Astrocyte of the spinal cord (primary cell): ENCODE data around the gene SLC35A4.

Source experiments
- DNase-seq: peaks from one replicate; pipeline ENCODE4 v3.0.0; 2011; ENCODE audit warnings: low read depth, low spot score
- H3K4me3 ChIP-seq: 2 replicates; pipeline ENCODE4 v1.5.1; 2011; ENCODE audit warnings: low read depth, mild to moderate bottlenecking, low read length, moderate library complexity
- in situ Hi-C: cut with HindIII; loops from 2 replicates; pipeline ENCODE4 v1.10.0; 2017; ENCODE audit warnings: low sequenced_read_pairs
- TF ChIP-seq, protein P1 (sequence below): IDR thresholded peaks from 2 replicates; pipeline ENCODE4 v1.5.1; 2012; ENCODE audit warnings: low read depth, mild to moderate bottlenecking, low read length, inconsistent platforms

The SLC35A4 gene

GRCh38 chr5:140569197-140569596 lies 4.6 kb downstream of the SLC35A4 start:
- DNase-seq: no peak
- no peak overlapping the region for H3K4me3 ChIP-seq
- TF ChIP-seq, protein P1, sequence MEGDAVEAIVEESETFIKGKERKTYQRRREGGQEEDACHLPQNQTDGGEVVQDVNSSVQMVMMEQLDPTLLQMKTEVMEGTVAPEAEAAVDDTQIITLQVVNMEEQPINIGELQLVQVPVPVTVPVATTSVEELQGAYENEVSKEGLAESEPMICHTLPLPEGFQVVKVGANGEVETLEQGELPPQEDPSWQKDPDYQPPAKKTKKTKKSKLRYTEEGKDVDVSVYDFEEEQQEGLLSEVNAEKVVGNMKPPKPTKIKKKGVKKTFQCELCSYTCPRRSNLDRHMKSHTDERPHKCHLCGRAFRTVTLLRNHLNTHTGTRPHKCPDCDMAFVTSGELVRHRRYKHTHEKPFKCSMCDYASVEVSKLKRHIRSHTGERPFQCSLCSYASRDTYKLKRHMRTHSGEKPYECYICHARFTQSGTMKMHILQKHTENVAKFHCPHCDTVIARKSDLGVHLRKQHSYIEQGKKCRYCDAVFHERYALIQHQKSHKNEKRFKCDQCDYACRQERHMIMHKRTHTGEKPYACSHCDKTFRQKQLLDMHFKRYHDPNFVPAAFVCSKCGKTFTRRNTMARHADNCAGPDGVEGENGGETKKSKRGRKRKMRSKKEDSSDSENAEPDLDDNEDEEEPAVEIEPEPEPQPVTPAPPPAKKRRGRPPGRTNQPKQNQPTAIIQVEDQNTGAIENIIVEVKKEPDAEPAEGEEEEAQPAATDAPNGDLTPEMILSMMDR: no peak
- in situ Hi-C loops: no loop called here

DNA sequence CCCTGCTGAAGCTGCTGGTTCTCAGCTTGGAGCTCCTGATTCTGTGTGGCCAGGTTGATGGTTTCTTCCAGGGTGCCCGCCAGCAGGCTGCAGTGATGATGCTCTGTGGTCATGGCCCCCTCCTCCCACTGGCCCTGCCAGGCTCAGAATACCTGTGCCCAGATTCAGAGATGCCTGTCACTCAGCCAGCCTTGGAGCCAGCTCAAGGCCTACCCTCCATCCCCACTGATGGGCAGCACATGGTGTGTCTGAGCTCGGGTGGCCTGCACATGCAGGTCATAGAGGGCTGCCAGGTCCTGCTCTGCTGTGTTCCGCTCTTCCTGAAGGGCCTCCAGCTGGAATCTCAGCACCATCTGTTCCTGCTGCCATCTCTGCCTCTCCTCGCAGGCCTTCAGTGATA lies 5.4 kb downstream of the SLC35A4 start:
- H3K4me3 ChIP-seq: no peak overlapping the region
- in situ Hi-C loops: no loop called here
- TF ChIP-seq, protein P1: no peak
- DNase-seq: no peak

DNA sequence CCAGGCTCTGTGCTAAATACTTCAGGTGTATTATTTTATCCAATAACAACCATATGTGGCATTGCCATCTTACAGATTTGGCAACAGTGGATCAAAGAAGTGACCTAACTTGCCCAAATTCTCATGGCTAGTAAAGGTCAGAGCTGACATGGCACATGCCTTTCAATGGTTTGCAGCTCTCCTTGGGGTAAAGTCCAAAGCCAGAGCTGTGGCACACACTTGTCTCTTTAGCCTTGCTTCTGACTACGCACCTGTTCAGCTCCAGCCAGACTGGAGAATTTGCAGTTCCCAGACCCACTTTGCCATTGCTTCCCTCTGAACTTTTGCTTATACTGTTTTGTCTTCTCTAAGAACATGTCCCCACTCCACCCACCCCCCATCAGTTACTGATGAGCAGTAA lies 5.9 kb downstream of the SLC35A4 start:
- in situ Hi-C loops: no loop called here
- TF ChIP-seq, protein P1: no peak
- no peak for DNase-seq
- H3K4me3 ChIP-seq: no peak overlapping the region

DNA sequence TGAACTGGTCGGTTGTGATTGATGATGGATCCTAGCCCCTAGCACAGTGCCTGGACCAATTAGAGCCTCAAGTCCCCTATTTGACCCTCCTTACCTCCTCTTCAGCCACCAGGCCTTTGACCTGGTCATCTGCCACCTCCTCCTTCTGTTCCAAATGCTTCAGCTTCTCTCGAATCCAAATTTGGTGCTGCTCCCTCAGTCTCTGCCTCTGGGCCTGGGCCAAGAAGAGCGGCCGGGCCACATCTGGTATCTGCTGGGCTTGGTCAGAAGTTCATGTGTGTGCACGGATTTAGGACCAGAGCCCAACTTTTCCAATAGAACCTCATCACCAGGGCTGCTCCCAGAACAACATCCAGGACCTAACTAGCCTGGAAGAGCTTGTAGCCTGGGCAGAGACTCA lies 6.5 kb downstream of the SLC35A4 start:
- TF ChIP-seq, protein P1: no peak
- in situ Hi-C loops: no loop called here
- no peak for DNase-seq
- no peak overlapping the region for H3K4me3 ChIP-seq

DNA sequence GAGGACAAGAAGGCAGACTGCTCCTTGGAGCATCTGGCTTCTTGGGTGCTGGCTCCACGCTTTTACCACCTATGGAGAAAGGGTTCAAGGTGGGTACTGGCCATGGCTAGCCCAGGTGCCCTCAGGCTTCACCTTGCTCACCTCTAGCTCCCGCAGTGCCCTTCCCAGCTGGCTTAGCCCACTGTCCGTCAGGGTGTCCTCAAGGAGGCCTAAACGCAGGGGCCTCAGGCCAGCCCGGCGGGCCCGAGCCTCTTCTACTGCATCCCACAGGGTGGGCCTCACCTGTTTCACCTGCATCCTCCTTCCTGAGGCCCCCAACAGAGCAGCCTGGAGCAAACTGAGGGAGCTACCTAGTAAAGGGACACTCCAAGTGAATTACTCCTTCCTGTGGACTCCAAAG lies 9.1 kb downstream of the SLC35A4 start:
- DNase-seq: no peak
- TF ChIP-seq, protein P1: no peak
- H3K4me3 ChIP-seq: no peak overlapping the region
- in situ Hi-C loops: no loop called here

DNA sequence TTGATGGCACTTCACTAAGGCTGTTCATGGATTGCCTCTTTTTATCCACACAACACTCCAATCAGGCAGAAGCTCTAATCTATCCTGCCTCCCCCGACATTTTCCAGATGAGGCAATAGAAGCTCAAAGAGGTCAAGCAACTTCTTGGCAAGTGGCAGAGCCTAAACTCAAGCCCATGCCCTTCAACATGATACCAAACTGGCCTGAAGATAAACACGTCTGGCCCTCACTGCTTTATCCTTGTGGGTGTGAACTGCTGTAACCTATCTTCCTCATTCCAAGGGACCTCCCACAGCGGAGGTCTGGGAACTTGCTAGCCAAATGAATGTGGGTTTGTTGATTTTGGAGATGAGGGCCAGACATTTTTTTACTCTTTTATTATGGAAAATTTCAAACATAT lies 9.5 kb downstream of the SLC35A4 start:
- TF ChIP-seq, protein P1: no peak
- in situ Hi-C loops: no loop called here
- no peak for DNase-seq
- no peak overlapping the region for H3K4me3 ChIP-seq

- in situ Hi-C loops: no loop called here
- TF ChIP-seq, protein P1: peak; percentile 23
- no peak for DNase-seq
- no peak overlapping the region for H3K4me3 ChIP-seq
Observed at GRCh38 chr5:140575309-140575708, 10.7 kb downstream of the SLC35A4 start.
